Tibial artery (tissue), 4 donors: ENCODE results near the gene NOP16.

Source experiments
- DNase-seq, 2 donors: peaks; one replicate each; pipeline ENCODE4 v3.0.0-alpha.2; 2019
- H3K27ac ChIP-seq, 2 donors: fragments of 200-600 bp; sonication (generic) in 1 of 2; 1 replicate in 1 of 2; 2 replicates in 1 of 2; pipeline ENCODE4 v1.5.1; 2018 to 2019; ENCODE audit warnings: mild to moderate bottlenecking in 1 of 2
- H3K27me3 ChIP-seq, 2 donors: fragments of 200-600 bp; sonication (generic) in 1 of 2; one replicate each; pipeline versions ENCODE4 v1.5.1 to v1.6.0; 2016 to 2019
- H3K36me3 ChIP-seq, 3 donors: fragments of 200-600 bp; sonication (generic) in 2 of 3; one replicate each; pipeline ENCODE4 v1.5.1; 2016 to 2019; ENCODE audit warnings: mild to moderate bottlenecking in 2 of 3
- H3K4me1 ChIP-seq, 4 donors: fragments of 200-600 bp; sonication (generic) in 2 of 4; 1 replicate in 3 of 4; 2 replicates in 1 of 4; pipeline ENCODE4 v1.5.1; 2016 to 2019
- H3K4me3 ChIP-seq, 2 donors: fragments of 200-600 bp; sonication (generic) in 1 of 2; 1 replicate in 1 of 2; 2 replicates in 1 of 2; pipeline ENCODE4 v1.5.1; 2018 to 2019; ENCODE audit warnings: mild to moderate bottlenecking in 2 of 2
- H3K9me3 ChIP-seq, 3 donors: fragments of 200-600 bp; sonication (generic) in 1 of 3; one replicate each; pipeline ENCODE4 v1.5.1; 2016 to 2019
- intact Hi-C: fragments of 100-400 bp; cut with DNase I; formaldehyde crosslinking; loops from one replicate; pipeline ENCODE4 v1.15.0; 2023; ENCODE audit warnings: low total_unique reads
- TF ChIP-seq, protein P1 (sequence below), 2 experiments: fragments of 200-600 bp in 1 of 2; fragments of 450-650 bp in 1 of 2; IDR thresholded peaks; one replicate each; pipeline ENCODE4 v1.5.1; 2017 to 2019; ENCODE audit warnings: antibody characterized with exemption in 2 of 2, mild to moderate bottlenecking in 1 of 2, moderate library complexity in 1 of 2

The NOP16 gene

DNA sequence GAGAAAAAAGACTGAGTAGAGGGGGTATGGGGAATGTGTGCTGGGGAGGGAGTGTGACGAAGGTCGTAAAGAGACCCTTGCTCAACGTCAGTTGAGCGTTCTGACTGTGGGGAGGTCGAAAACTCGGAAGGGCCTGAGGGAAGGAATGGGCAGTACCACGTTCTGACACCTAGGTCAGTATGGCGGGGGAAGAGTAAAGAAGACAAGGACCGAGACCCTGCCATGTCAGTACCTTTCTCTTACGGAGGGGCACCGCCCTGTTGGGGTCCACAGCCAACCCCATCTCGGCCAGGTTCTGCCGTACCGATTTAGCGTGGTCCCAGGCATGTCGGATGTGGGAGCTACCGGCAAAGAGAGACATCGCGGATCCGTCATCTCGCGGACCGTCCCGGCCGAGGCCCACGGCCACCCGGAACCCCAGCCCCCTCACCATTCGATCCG lies 375 bp downstream of the NOP16 start:
- TF ChIP-seq, protein P1, sequence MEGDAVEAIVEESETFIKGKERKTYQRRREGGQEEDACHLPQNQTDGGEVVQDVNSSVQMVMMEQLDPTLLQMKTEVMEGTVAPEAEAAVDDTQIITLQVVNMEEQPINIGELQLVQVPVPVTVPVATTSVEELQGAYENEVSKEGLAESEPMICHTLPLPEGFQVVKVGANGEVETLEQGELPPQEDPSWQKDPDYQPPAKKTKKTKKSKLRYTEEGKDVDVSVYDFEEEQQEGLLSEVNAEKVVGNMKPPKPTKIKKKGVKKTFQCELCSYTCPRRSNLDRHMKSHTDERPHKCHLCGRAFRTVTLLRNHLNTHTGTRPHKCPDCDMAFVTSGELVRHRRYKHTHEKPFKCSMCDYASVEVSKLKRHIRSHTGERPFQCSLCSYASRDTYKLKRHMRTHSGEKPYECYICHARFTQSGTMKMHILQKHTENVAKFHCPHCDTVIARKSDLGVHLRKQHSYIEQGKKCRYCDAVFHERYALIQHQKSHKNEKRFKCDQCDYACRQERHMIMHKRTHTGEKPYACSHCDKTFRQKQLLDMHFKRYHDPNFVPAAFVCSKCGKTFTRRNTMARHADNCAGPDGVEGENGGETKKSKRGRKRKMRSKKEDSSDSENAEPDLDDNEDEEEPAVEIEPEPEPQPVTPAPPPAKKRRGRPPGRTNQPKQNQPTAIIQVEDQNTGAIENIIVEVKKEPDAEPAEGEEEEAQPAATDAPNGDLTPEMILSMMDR (IDR thresholded peaks at IDR 0.05) = no peak
- DNase-seq = peak in 1 of 2 donors; percentile 71

DNA sequence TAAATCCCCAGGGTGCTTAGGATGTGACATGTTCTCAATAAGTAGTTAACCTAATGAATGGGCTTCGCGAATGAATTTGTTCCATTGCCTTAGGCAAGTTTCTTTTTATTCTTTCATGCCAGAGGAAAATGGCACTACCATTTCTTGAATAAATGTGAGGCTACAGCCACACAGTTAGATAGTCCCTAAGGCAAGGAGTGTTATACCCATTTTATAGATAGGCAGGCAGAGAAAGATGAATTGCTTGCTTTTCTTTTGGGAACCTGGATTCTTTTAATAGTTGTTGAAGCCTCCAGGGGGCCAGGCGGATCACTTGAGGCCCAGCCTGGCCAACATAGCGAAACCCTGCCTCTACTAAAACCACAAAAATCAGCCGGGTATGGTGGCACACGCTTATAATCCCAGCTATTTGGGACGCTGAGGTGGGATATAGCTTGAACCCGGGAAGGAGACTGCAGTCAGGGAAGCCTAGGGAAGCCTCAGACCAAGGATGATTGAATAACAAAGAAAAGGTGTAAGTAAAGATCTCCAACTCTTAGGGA lies 943 bp downstream of the NOP16 start:
- Histone ChIP-seq H3K4me3 (peak overlapping the region; percentile 79 to 80), H3K27ac (peak overlapping the region; percentile 88 to 92), H3K4me1 (peaks cover 0 to 25% (median 21%) of the 10 kb centered on the region in 4 donors), H3K27me3 (no peaks in the 10 kb centered on the region), H3K9me3 (no peaks in the 10 kb centered on the region), H3K36me3 (peaks cover 5 to 46% (median 41%) of the 10 kb centered on the region in 3 donors)
- no peak for DNase-seq
- TF ChIP-seq, protein P1 (IDR thresholded peaks at IDR 0.05) = no peak
- intact Hi-C loops = no loop called here

More for the DNA sequence above, 375 bp downstream of the NOP16 start:
- Histone ChIP-seq H3K4me1 (peaks cover 0 to 24% (median 20%) of the 10 kb centered on the region in 4 donors), H3K27me3 (no peaks in the 10 kb centered on the region), H3K27ac (peak overlapping the region; percentile 88 to 92), H3K36me3 (peaks cover 10 to 46% (median 43%) of the 10 kb centered on the region in 3 donors), H3K9me3 (no peaks in the 10 kb centered on the region), H3K4me3 (peak overlapping the region; percentile 79 to 80)
- intact Hi-C loops = no loop called here

DNA sequence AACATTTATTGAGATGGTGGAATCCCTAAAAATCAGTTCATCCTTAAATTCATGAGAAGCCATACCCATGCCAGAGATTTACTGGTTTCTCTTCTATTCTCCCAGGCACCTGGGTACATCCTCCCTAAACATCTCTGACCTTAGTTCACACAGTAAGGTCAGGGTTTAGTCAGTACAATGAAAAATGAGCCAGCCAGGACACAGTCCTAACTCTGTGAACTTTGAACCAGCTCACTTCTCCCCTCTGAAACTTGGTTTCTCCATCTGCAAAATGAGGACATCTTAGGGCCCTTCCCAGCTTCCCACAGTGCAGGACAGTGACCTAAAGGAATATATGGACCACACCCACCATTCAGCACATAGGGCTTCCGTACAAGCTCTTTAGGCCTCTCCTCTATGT lies 1.9 kb downstream of the NOP16 start:
- intact Hi-C loops = no loop called here
- Histone ChIP-seq H3K4me1 (peaks cover 0 to 34% (median 28%) of the 10 kb centered on the region in 4 donors), H3K9me3 (no peaks in the 10 kb centered on the region), H3K27me3 (no peaks in the 10 kb centered on the region), H3K4me3 (no peak overlapping the region), H3K27ac (no peak overlapping the region), H3K36me3 (peaks cover 0 to 43% (median 37%) of the 10 kb centered on the region in 3 donors)
- TF ChIP-seq, protein P1 (IDR thresholded peaks at IDR 0.05) = no peak
- DNase-seq = no peak

DNA sequence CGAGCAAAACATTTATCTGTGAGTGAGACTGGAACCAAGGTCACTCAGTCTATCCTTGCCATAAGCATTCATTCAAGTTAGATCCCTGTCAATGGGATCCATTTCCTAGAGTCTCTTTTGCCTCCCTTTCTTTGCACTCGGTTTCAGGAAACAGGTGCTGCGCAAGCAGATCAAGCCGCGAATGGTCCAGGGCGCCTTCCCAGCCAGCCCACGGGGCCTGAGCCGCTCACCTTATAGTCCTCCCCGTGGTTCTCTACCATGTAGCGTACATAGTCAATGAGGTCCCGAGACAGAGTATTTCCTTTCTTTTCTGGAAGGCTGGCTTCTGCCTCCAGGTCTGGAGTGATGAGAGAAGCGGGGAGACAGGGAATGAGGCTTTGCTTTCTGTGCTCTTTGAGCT lies 3.4 kb downstream of the NOP16 start:
- H3K27ac ChIP-seq = no peak overlapping the region
- H3K4me1 ChIP-seq = peaks cover 0 to 44% (median 36%) of the 10 kb centered on the region in 4 donors
- peaks cover 0 to 35% (median 30%) of the 10 kb centered on the region in 3 donors for H3K36me3 ChIP-seq
- TF ChIP-seq, protein P1 (IDR thresholded peaks at IDR 0.05) = no peak
- intact Hi-C loops = no loop called here
- no peaks in the 10 kb centered on the region for H3K9me3 ChIP-seq
- H3K27me3 ChIP-seq = no peaks in the 10 kb centered on the region
- no peak for DNase-seq
- no peak overlapping the region for H3K4me3 ChIP-seq

DNA sequence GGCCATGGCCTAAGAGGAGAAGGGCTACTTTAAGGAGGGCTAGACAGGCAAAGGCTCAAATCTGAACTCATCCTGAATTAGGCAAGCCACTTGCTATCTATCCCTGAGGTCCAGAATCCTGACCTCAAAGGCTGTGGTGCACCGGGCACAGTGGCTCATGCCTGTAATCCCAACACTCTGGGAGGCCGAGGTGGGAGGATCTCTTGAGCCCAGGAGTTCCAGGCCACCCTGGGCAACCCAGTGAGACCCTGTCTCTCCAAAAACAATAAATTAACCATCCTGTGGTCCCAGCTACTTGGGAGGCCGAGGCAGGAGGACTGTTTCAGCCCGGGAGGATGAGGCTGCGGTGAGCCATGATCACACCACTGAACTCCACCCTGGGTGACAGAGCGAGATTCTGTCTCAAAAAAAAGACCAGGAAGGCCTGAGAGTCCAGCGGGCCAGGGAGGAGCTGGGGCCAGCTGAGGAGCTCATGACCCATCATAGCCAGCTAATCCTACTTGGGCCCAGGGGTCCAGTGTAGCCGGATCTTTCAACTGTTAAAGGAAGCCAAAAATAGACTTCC lies 4.0 kb downstream of the NOP16 start:
- TF ChIP-seq, protein P1 (IDR thresholded peaks at IDR 0.05) = no peak
- peaks cover 0 to 39% (median 32%) of the 10 kb centered on the region in 4 donors for H3K4me1 ChIP-seq
- no peaks in the 10 kb centered on the region for H3K9me3 ChIP-seq
- H3K4me3 ChIP-seq = no peak overlapping the region
- intact Hi-C loops = no loop called here
- DNase-seq = no peak
- H3K27me3 ChIP-seq = no peaks in the 10 kb centered on the region
- H3K27ac ChIP-seq = no peak overlapping the region
- H3K36me3 ChIP-seq = peaks cover 0 to 35% (median 30%) of the 10 kb centered on the region in 3 donors
